ENCODE results near the gene GSX2.

DNA sequence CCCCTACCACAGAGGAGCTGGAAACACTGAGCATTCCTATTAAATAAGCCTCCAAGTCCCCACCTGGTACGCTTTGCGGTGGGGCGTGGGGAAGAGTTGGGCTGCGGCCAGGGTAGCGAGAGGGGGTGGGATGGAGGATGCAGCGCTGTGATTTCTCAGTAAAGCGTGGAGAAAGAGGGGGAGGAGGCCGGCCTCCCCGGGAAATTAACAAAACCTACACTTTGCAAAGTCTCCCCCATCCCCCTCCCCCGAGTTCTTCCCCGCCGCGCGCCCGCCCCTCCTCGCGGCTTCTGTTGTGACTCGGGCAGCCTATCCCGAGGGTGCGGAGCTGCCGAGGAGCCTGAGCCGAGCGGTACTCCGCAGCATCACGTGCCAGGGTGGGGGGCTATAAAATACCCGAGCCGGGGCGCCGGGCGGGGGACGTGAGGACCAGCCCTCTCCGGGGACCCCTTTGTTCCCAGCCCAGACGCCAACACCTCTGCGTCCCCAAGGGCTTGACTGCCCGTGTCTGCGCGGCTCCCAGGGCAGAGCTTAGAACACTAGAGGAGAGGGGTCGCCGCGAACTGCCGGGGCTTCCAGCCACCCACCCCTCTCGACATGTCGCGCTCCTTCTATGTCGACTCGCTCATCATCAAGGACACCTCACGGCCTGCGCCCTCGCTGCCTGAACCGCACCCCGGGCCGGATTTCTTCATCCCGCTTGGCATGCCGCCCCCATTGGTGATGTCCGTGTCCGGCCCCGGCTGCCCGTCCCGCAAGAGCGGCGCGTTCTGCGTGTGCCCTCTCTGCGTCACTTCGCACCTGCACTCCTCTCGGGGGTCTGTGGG lies at the start of gene GSX2:
- TF ChIP-seq EZH2 (IDR thresholded peaks at IDR 0.05; ENCODE audit: insufficient read depth, poor library complexity, severe bottlenecking) (no peak), EZH2phosphoT487 (IDR thresholded peaks at IDR 0.05; ENCODE audit: insufficient read depth, low read depth) (no peak)

Measured in GM23248 (cell line).